Hypothalamus (tissue), 51 donors: ENCODE results near the gene ENAH.
"Not testable (repeated sequence)": the region's sequence is repeated elsewhere in the genome, so short reads cannot be mapped to it uniquely, and the experiment has no call there.

Experiments used
- DNase-seq, 51 donors: peaks; one replicate each; lab custom pipeline; 2025; lab: John Stamatoyannopoulos, UW

ENAH gene

DNA sequence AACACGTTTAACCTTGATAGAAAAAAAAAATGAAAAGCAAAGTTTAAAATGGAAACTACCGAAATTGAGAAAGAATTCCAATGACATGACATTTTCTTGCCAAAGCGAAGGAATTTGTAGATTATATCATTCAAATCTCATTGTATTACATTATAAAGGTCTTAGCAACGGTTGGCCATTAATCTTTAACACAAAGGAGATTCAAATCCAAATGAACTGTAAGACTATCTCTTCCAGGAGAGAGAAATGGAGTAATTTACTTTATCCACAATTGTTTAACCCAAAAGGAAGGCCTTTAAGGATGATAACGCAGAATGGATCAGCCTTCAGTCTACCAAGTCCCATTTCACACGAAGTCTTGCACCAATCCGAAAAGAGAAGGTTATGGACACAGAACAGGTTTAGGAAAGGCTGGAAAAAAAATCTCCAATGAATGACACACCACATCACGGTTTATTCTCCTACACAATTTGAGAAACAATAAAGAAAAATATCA, 1.5 kb downstream of the ENAH start:
- peak in 1 of 51 donors; percentile 40 for DNase-seq

DNA sequence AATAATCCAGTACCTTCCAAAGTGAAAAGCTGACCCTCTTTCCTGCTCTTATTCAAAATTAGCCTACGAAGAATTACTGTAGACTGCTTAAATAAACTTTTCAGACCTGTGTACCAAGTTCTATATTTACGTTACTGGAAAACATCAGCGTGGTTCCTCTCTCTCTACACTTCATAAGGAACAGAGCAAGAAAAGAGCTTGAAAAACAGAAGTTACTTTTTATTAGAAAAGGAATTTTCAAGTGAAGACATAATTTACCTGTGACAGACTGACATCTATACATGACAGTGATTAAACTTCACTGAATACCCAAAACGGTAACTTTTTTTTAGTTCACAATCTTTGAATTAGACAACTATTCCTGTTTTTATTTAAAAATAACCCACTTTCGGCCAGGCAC, 2.7 kb downstream of the ENAH start:
- DNase-seq = no peak

DNA sequence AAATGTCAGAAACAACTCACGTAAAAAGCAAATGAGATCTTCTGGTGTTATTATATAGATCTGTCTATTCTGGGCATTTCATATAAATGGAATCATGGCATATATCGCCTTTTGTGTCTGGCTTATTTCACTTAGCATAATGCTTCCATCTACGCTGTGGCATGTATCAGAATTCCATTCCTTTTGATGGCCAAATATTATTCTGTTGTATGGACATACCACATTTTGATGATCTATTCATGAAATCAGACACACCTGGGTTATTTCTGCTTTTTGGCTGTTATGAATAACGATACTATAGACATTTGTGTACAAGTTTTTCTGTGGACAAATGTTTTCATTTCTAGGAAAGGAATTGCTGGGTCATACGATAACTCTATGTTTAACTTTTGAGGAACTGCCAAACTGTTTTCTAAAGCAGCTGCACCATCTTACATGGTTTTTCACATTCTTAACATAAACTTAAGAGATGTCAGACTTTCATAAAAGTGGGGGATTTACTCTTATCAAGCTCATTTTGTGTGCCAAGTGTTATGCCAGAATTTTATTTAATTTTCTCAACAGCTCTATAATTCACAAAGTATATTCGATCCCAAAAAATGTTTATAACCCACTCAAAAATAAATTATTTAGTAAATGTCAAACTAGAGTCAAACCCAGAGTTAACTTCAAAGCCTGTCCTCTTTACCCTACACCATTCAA, 7.6 kb downstream of the ENAH start:
- no peak for DNase-seq

DNA sequence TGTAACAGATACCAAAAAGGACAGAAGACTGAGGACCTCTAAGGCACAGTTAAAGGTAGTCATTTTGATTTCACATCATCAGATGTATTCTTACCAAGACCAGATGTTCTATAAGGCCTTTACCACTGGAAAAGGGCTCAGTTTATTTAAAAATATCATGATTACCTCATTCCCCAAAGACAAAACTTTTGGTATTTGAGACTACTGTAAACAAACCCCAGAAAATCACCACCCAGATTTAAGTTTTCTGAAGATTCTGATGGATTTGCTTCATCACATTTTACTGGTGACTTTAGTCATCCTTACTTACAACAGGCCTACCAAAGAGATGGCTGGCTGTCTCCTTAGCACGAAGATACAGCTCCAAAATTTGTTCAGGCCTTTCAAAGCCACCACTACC, 8.3 kb downstream of the ENAH start:
- no peak for DNase-seq

DNA sequence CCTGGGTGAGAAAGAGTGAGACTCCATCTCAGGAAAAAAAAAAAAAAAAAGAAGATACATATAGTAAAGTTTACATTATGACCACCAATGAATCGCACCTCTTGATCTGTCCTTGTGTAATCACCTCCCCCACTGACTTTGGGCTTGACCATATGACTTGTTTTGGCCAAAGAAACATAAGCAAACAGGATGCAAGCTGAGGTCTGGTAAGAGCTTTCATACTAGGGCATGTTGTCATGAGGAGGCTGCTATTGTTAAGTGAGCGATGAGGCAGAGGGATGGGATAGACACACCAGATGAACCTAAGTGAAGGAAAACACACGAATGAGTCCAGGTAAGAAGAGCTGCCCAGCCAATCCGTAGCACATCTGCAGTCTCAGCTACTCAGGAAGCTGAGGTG, 10.7 kb downstream of the ENAH start:
- DNase-seq = no peak

DNA sequence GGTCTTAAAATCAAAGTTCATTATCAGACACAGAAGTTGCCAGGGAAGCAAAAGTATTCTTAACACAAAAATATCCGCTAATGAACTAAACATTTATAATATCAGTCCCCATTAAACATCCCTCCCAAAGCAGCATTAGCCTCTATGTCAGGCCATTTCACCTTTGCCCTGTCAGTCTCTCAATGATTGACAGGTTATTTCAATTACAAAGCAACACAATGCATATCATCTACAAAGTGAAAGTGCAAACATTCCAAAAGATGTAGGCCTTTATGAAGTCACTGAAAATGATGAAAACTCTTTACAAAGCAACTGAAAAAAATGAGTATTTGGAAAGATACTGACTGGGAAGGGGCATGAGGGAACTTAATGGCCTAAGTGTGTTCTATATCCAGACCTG, 14.1 kb downstream of the ENAH start:
- DNase-seq = no peak

DNA sequence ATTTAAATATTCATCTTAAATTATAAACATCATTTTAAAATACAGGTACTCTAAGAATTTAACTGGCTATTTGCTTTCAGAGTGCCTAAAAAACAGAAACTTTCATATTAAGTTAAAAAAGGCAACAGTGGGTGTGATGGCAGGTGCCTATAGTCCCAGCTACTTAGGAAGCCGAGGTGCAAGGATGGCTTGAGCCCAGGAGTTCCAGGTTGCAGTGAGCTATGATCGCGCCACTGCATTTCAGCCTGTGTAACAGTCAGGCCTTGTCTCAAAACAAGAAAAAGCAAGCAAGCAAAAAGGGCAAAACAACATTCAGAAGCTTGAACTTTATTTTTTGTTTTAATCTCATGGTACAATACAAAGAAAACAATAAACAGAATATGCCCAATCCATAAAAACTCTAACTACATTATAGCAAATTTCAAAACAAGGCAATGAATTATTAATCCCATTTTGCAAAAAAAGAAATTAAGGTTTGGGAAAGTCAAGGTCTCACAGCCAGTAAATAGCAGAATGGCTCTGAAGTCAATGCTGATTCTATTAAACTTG, 15.2 kb downstream of the ENAH start:
- DNase-seq = no peak

DNA sequence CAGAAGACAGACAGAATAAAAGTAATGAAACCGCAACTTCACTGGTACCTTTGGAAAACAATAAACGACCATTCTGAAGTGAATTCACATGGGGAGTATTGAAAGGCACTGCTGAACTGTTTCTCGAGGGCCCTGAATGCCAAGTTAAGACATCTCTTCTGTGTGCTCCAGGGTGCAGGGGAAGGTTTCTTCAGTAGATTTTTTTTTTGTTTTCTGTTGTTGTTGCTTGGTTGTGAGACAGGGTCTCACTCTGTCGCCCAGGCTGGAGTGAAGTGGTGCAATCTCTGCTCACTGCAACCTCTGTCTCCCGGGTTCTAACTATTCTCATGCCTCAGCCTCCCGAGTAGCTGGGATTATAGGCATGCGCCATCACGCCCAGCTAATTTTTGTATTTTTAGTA, 15.9 kb downstream of the ENAH start:
- DNase-seq = not testable (repeated sequence)

DNA sequence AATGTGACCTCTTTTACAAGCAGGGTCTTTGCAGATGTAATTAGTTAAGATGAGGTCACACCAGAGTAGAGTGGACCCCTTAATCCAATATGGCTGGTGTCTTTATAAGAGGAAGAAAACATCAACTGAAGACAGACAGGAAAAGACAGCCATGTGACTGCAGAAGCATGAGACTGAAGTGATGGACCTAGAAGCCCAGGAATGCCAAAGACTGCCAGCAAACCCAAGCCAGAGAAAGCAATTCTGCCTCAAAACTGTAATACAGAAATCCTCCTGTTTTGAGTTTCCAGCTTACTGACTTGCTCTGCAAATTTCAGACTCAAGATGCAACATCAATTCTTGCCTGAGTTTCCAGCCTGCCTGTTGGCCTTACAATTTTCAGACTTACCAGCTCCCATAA, 17.3 kb downstream of the ENAH start:
- no peak for DNase-seq

DNA sequence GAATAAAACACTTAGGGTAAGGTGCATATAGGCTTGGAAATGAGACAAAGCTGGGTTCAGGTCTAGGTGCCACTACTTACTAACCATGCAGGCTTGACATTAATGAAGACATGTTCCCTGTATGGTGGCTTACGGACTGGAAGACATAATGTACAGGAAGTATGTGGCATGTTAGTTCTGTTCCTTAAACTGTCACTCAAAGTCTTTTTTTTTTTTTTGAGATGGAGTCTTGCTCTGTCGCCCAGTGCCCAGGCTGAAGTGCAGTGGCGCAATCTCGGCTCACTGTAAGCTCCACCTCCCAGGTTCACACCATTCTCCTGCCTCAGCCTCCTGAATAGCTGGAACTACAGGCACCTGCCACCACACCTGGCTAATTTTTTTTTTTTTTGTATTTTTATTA, 20.1 kb downstream of the ENAH start:
- DNase-seq = not testable (repeated sequence)

DNA sequence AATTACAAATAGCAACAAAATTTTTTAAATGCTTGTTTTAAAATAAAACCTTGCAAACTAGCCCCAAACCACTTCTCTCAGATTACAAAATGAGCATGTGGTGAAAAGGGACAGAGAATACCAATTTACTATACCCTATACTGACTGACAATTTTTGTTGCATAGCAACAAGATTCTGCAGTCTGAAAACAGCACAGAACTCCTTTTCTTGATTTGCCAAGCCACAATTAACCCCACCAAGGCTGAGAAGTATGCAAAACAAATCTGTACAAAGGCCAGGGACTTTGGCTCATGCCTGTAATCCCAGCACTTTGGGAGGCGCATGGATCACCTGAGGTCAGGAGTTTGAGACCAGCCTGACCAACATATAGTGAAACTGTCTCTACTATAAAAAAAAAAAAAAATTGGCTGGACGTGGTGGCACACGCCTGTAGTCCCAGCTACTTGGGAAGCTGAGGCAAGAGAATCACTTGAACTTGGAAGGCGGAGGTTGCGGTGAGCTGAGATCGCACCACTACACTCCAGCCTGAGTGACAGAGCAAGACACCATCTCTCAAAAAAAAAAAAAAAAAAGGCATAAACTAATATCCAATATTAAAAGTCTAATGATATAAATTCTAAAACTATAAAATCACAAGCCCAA, 21.8 kb downstream of the ENAH start:
- no peak for DNase-seq

DNA sequence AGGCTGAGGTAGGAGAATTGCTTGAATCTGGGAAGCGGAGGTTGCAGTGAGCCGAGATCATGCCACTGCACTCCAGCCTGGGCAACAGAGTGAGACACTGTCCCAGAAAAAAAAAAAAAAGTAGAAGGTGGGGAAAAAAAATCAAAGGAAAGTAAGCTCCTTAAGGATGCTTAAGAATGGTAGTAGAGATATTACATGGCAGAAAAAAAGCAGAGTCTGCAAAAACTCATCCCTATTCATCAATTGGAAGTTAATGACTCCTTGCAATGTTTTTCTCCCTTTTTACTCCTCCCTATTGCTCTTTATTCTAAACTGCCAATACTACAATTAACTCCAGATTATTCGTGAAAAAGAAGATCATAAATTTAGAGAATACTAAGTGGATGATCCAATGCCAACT, 23.4 kb downstream of the ENAH start:
- DNase-seq = no peak

DNA sequence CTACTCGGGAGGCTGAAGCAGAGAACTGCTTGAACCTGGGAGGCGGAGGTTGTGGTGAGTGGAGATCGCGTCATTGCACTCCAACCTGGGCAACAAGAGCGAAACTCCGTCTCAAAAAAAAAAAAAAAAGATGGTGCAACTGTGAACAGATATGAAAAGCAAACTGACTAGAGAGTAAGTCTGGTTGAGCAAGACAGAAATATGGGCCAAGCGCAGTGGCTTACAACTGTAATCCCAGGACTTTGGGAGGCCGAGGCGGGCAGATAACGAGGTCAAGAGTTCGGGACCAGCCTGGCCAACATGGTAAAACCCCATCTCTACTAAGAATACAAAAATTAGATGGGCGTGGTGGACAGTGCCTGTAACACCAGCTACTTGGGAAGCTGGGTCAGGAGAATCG, 24.1 kb downstream of the ENAH start:
- DNase-seq = not testable (repeated sequence)

DNA sequence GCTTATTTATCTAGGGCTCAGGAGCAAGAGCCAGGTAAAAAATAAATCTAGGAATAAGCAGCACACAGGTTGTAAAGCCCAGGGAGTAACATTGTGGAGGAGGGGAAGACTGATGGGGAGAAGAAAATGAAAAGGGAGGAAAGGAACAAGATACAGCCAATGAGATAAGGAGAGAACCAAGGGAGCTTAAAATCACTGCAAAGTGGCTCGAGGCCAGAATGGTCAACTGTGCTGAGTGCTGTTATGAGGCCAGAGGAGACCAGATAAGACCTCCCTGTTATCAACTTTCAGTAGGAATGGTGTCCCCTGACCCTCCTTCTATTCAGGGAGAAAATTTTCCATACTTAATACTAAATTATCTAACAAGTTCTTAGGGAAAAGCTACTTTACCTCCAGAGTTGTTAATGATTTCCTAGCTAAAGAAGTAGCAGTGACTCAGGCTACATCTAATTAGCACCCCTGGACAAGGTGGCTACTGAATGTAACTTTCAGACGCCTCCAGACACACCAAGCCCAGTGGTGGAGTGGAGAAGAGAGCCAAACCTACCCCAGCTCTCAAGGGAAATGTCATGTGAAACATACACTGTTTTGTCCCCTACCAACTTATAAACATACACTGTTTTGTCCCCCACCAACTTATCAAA, 25.5 kb downstream of the ENAH start:
- no peak for DNase-seq

DNA sequence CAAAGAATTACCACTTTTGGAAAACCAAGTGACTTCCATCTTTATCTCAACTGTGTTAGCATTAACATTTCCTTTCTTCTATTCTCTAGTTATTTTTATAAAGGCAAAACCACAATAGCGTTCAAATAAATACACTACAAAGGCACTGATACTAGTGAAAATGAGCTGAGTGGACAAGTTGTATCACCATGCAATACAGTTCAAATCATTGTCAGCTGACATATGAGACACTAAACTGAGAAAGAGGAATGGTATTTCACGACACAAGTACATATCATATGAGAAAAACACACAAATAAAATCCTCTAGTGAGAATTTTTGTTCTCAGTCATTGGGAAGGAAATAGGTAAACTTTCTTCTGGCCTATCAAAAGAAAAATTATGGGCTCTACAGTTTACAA, 26.2 kb downstream of the ENAH start:
- no peak for DNase-seq

DNA sequence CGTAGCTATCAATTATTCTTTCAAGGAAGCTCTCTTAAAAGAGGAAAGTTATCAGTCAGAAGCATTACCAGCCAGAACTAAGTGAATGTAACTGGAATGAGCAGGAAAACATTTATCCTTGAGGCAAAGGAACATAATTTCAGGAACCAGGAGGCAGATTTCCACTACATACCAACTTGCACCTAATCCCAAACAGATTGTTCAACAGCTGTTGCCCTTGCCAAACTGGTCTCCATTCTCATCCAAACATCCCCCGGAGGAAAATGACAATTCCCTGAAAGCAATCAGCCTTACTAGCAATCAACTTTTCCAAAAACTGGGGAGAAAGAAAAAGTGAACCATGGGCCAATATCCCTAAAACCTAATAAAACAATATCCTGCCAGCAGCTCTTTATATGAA, 35.0 kb downstream of the ENAH start:
- DNase-seq = no peak

DNA sequence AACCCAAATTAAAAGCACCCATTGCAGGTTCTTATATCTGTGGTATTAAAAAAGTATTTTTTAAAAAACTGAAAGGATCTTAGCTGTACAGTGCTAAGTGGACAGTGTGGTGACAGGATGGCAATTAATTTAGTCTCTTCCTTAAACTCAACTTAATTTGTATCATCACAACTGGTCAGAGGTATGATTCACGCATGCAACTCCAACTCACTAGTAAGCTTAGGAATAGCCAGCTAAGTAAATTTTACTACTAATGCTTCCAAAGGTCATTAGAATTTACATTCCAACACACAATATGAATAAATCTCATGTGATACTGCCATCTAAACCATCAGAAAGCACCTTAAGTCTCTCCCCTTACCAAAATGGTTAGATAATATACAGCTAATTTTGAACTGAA, 35.4 kb downstream of the ENAH start:
- DNase-seq = no peak

DNA sequence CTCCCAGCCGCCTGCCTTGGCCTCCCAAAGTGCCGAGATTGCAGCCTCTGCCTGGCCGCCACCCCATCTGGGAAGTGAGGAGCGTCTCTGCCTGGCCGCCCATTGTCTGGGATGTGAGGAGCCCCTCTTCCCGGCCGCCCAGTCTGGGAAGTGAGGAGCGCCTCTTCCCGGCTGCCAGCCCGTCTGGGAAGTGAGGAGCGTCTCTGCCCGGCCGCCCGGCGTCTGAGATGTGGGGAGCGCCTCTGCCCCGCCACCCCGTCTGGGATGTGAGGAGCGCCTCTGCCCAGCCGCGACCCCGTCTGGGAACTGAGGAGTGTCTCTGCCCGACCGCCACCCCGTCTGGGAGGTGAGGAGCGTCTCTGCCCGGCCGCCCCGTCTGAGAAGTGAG, 37.5 kb downstream of the ENAH start:
- not testable (repeated sequence) for DNase-seq

DNA sequence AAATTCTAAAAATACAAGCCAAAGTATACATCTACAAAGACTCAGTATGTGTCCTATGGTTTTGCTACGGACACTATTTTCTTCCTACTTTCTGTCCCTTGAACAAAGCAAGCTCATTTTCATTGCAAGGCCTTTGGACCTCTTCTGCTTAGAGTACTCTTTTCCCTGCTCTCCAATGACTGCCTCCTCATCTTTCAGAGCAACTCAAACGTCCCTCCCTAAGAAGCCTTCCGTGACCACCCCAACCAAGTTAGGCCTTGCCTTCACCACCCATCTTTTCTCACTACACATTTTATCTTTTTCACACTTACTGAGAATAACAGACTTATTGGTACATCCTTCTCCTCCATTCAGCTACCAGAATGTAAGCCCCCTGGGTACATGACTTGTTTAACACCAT, 39.9 kb downstream of the ENAH start:
- no peak for DNase-seq

DNA sequence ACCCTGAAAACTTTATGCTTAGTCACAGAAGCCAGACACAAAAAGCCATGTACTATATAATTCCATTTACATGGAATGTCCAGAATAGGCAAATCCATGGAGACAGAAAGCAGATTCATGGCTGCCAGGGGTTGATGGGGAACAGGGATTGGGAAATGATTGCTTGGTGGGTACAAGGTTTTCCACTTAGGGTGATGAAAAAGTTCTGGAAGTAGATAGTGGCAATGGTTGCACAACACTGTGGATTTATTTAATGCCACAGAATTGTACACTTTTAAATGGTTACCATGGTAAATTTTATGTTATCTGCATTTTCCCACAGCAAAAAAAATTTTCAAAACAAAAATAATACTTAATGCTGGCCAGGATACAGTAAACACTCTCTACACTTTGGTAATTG, 40.6 kb downstream of the ENAH start:
- DNase-seq = no peak

DNA sequence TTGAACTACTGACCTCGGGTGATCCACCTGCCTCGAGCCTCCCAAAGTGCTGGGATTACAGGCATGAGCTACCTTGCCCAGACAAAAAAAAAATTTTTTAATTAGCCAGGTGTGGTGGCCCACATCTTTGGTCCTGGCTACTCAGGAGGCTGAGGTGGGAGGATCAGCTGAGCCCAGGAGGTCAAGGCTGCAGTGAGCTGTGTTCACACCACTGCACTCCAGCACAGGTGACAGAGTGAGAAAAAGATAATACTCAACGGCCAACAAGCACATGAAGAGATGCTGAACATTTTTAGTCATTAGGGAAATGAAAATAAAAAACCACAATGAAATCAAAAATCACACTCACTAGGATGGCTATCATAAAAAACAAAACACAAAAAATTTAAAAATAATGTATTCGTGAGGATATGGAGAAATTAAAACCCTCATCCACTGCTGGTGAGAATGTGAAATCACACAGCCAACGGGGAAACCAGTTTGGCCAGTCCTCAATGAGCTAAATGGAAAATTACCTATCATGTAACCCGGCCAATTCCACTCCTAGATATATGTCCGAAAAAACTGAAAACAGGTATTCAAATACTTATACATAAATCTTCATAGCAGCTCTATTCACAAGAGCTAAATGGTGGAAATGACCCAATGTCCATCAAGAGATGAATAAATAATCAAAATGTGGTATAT, 41.2 kb downstream of the ENAH start:
- no peak for DNase-seq
